Activated CD4-positive, alpha-beta T cell treated with anti-CD3 and anti-CD28 coated beads for 36 hours (primary cell): ENCODE results near the gene UQCRC2. TPM values are rescaled to one million over a fixed set of nuclear protein-coding genes. Genes with fewer than 3 reads are reported as not detected.

Experiments used
- ATAC-seq: fragments of 200-7000 bp; cut with Tn5 transposase; one replicate; pipeline ENCODE4 v1.10.0; 2021; ENCODE audit warnings: mild to moderate bottlenecking, moderate library complexity
- CTCF ChIA-PET: fragments of 350-600 bp; sonication (Branson Sonifier 250); formaldehyde crosslinking; loops from one replicate; lab custom pipeline; 2021; ENCODE audit warnings: antibody characterized with exemption; lab: Charles Lee
- POLR2A ChIA-PET: fragments of 350-600 bp; sonication (Branson Sonifier 250); formaldehyde crosslinking; loops from one replicate; lab custom pipeline; 2021; ENCODE audit warnings: antibody characterized with exemption, inconsistent platforms; lab: Charles Lee
- DNase-seq: peaks from one replicate; pipeline ENCODE4 v3.0.0-alpha.2; 2020
- H3K27ac Mint-ChIP-seq: one replicate; pipeline ENCODE4 v1.8.0; 2021; ENCODE audit warnings: mixed read lengths
- H3K27me3 Mint-ChIP-seq: one replicate; pipeline ENCODE4 v1.8.0; 2021; ENCODE audit warnings: mixed read lengths
- H3K36me3 Mint-ChIP-seq: one replicate; pipeline ENCODE4 v1.8.0; 2021; ENCODE audit warnings: low read depth, mixed read lengths
- H3K4me1 Mint-ChIP-seq: one replicate; pipeline ENCODE4 v1.8.0; 2021; ENCODE audit warnings: mixed read lengths
- H3K4me3 Mint-ChIP-seq: one replicate; pipeline ENCODE4 v1.8.0; 2021; ENCODE audit warnings: mild to moderate bottlenecking, moderate library complexity, mixed read lengths
- H3K9me3 Mint-ChIP-seq: one replicate; pipeline ENCODE4 v1.8.0; 2021; ENCODE audit warnings: low read depth, mixed read lengths
- intact Hi-C, 2 experiments: fragments of 100-400 bp; cut with DNase I in 1 of 2; cut with micrococcal nuclease in 1 of 2; formaldehyde crosslinking; loops; one replicate each; pipeline versions ENCODE4 v1.14.2 to v1.15.1; 2022 to 2024; cut with DNase I, micrococcal nuclease
- total RNA-seq, 2 experiments: library from RNA; stranded (reverse); gene quantifications; one replicate each; pipeline ENCODE4 v1.2.3, GENCODE V29; 2021

UQCRC2 gene
- total RNA-seq, 2 experiments from 2014 or later = 321 to 367 TPM

GRCh38 chr16:22029632-22030031, 76.5 kb downstream of the UQCRC2 start:
- ChIA-PET POLR2A (no interaction called here), CTCF (no interaction called here)
- Mint-ChIP-seq H3K4me1 (peaks cover 41% of the 10 kb centered on the region), H3K27ac (no peak overlapping the region), H3K9me3 (no peaks in the 10 kb centered on the region), H3K36me3 (peaks cover 16% of the 10 kb centered on the region), H3K27me3 (no peaks in the 10 kb centered on the region), H3K4me3 (no peak overlapping the region)
- DNase-seq = no peak
- intact Hi-C loops = no loop called here
- no peak for ATAC-seq

GRCh38 chr16:22030087-22030812, 77.1 kb downstream of the UQCRC2 start:
- Mint-ChIP-seq H3K27me3 (no peaks in the 10 kb centered on the region), H3K4me3 (no peak overlapping the region), H3K27ac (no peak overlapping the region), H3K36me3 (peaks cover 19% of the 10 kb centered on the region), H3K9me3 (no peaks in the 10 kb centered on the region), H3K4me1 (peaks cover 47% of the 10 kb centered on the region)
- intact Hi-C loops = no loop called here
- POLR2A ChIA-PET = no interaction called here
- ATAC-seq = no peak
- CTCF ChIA-PET = no interaction called here
- DNase-seq = no peak

DNA sequence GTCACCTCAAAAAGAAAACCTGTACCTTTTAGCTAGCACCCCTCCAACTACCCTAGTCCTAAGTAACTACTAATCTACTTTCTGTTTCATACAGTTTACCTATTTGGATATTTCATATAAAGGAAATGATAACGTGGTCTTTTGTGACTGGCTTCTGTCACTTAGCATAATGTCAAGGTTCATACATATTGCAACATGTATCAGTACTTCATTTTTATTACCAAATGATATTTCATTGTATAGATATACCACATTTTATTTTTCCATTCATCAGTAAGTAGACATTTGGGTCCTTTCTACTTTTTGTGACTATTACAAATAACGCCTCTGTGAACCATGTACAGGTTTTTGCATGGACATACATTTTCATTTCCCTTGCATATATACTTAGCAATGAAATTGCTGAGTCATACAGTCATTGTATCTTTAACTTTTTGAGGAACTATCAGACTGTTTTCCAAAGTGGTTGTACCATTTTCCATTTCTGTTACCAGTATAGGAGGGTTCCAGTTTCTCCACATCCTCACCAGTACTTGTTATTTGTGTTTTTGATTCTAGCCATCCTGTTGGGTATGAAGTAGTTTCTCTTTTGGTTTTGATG, 78.4 kb downstream of the UQCRC2 start:
- ATAC-seq (no peak), DNase-seq (no peak)
- Mint-ChIP-seq H3K27me3 (no peaks in the 10 kb centered on the region), H3K36me3 (peaks cover 19% of the 10 kb centered on the region), H3K4me3 (no peak overlapping the region), H3K4me1 (peaks cover 45% of the 10 kb centered on the region), H3K9me3 (no peaks in the 10 kb centered on the region), H3K27ac (no peak overlapping the region)
- POLR2A ChIA-PET = no interaction called here
- CTCF ChIA-PET = interaction anchor here (0.9 to 1.6 kb wide), 4 partner anchors 17 to 46 kb away, joined by 3 to 7 read pairs (median 4); no protein-coding TSS in a partner anchor
- intact Hi-C loops = no loop called here

Other genes starting within 250 kb of the UQCRC2 start
- gene NPIPB4, start 95.6 kb upstream of the UQCRC2 start, total RNA-seq = 100 to 1,000 TPM; 109 to 121 TPM
- gene PDZD9, start 47.8 kb downstream of the UQCRC2 start, total RNA-seq = not detected
- 1 to 10 TPM; 7.7 to 8.0 TPM for gene MOSMO, start 54.8 kb downstream of the UQCRC2 start, total RNA-seq
- gene VWA3A, start 139.2 kb downstream of the UQCRC2 start, total RNA-seq = under 1 TPM in 1 of 2 experiments, not detected in 1; 0.18 TPM
- under 1 TPM in 1 of 2 experiments, not detected in 1; 0.07 TPM for gene SDR42E2, start 209.1 kb downstream of the UQCRC2 start, total RNA-seq